A549 treated with AZD2906 at 1 μM for 4 hours (cell line): Measurements from ENCODE around the gene HEY2. TPM values are rescaled to one million over a fixed set of nuclear protein-coding genes. Genes with fewer than 3 reads are reported as not detected.

Source experiments
- total RNA-seq: library from RNA; stranded (reverse); fragments of 200-300 nt; extraction: Qiagen RNA extraction; gene quantifications from 5 replicates; pipeline ENCODE4 v1.2.3, GENCODE V29; 2022

The HEY2 gene
- total RNA-seq: 0.03 to 0.10 TPM (median 0.05 TPM) in 4 of 5 replicates, not detected in the other

DNA sequence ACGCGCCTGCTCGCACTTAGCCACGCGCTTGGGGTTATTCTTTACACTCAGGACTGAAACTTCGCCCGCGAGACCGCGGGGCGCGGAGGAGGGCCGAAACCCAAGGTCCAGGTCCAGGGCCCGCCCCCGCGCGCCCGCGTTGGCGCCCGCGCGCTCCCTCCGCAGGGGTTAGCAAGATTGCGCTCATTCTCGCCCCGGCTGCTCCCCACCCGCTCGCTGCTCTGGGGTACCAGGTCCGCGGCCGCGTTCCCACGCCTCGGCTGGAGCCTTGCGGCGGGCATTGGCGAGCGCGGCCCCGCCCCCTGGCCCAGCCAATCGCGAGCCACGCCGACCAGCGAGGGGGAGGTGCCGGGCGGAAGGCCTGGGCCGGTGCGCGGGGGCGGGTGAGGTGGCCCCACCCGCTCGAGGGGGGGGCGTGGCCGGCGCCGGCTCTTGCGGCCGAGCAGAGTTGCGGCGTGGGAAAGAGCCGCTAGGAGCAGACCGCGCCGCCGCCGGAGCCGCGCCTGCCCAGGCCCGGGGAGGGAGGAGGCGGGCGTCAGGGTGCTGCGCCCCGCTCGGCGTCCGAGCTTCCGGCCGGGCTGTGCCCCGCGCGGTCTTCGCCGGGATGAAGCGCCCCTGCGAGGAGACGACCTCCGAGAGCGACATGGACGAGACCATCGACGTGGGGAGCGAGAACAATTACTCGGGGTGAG lies at the start of gene HEY2:
Gene HEY2, plus strand, starts transcription at position 460 of the 692 bp plus-strand sequence. Its CDS starts 145 bp downstream, at position 605.

DNA sequence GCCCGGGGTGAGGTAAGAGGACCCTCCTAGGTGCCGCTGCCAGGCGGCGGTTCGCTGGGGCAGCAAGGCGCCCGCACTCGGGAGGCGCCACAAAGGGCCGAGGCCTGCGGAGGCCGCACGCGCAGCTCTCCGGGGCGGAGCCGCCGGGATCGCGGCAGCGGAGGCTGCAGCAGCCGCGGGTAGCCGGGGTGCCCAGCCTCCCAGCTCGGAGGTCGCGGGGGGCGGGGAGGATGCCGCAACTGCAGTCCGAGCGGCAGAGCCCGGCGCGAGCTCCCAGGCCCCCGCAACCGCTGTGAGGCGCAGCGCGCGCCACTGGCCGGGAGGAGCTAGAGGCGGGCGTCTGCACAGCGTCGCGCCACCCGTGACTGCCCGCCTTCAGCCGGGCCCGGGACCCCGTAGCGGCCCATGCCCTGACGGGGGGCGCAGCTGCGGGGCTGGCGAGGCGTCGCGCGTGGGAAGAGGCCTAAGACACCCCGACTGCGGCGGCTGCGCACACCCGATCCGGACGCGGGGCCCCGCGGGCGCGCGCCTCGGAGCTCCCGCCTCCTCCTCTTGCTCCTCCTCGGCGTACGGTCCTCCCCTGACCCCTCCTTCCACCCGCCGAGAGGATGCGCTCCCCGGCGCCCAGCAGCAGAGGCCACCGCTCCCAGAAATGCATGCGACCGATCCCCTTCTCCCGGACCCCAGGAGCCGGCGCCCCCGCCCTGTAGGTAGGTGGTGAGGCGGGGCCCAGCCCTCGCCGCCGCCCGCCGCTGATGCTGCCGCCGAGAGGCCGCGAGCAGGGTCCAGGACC lies 41.1 kb downstream of the HEY2 start, which contains the start of gene NCOA7:
Gene NCOA7, plus strand, starts transcription at position 603 of the 793 bp plus-strand sequence. CDS start 24,395 bp downstream, outside the sequence.

Other genes with a start within 250 kb of the HEY2 start
- gene NCOA7, start 41.3 kb downstream of the HEY2 start, total RNA-seq: 9.3 to 16.0 TPM (median 13.8 TPM) in 5 replicates
- 5.7 to 6.6 TPM (median 6.1 TPM) in 5 replicates for gene HINT3, start 207.1 kb downstream of the HEY2 start, total RNA-seq
- 9.8 to 12.0 TPM (median 11.2 TPM) in 5 replicates for gene TRMT11, start 236.9 kb downstream of the HEY2 start, total RNA-seq